ENCODE results near the gene CHD3. TPM values are rescaled to one million over a fixed set of nuclear protein-coding genes. Genes with fewer than 3 reads are reported as not detected.
"Not testable (repeated sequence)": the region's sequence is repeated elsewhere in the genome, so short reads cannot be mapped to it uniquely, and the experiment has no call there.

The CHD3 gene
- total RNA-seq, 1 experiment from 2014 or later, result 98.2 TPM

- peak; percentile 99 for DNase-seq (ENCODE audit: low read depth)
These were observed 43.3 kb downstream of the CHD3 start, which contains the start of the genes CNTROB and TRAPPC1 for GRCh38 chr17:7931709-7932482. CNTROB (plus strand) TSS chr17:7932206; CDS start chr17:7933080, 874 bp downstream. TRAPPC1 (minus strand) TSS chr17:7931946; CDS start chr17:7931829, 117 bp downstream.

DNA sequence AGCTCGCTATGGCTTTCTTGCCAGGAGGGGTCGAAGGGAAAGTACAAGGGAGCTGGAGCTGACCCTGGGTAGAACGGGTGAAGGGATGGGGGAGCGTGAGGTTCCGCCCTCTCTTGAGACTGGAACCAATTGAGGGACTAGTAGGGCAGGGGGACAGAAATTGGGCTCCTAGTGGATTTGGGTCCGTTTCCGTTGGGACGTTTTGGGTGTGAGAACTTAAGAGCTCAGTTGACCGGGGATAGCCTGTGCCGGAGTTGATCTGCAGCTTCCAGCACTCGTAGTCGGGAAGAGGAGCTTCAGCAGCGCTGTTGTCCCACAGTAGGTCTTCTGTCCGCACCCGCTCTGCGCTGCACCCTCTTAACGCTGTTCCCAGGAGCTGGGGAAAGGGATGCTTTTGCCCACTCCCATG lies 43.9 kb downstream of the CHD3 start:
- DNase-seq (ENCODE audit: low read depth), result peak; percentile 43

DNA sequence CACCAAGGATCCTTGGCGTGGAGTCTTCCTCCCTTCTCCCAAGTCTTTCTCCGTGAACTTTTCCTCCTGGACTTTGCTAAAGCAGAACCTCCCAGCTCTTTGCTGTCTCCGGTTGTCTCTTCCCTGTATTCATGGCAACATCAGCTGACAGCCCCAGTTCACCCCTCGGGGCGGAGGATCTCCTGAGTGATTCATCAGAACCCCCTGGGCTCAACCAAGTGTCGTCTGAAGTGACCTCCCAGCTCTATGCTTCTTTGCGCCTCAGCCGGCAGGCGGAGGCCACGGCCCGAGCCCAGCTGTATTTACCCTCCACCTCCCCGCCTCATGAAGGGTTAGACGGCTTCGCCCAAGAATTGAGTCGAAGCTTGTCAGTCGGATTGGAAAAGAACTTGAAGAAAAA lies 44.4 kb downstream of the CHD3 start:
- peak; percentile 78 for DNase-seq (ENCODE audit: low read depth)

DNA sequence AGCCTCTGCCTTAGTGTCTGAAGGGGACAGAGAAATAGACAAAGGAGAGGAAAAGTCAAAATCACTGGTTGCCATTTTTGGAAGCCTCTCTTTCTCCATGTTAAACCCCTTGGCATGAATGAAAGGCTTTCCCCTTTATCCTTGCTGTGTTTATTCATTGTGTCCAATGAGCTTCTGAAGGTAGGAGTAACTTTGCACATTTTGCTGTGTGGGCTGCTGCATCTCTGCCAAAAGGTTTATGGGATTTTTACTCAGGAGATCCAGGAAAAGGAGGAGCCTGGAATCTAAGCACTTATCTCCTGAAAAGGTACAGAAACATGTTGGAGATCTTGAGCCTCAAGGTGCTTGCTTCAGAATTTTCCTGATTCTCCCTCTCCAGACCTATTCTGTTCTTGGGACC lies 47.3 kb downstream of the CHD3 start:
- DNase-seq (ENCODE audit: low read depth), result no peak

- DNase-seq (ENCODE audit: low read depth), result no peak
These were observed 51.4 kb downstream of the CHD3 start for GRCh38 chr17:7940034-7940433.

DNA sequence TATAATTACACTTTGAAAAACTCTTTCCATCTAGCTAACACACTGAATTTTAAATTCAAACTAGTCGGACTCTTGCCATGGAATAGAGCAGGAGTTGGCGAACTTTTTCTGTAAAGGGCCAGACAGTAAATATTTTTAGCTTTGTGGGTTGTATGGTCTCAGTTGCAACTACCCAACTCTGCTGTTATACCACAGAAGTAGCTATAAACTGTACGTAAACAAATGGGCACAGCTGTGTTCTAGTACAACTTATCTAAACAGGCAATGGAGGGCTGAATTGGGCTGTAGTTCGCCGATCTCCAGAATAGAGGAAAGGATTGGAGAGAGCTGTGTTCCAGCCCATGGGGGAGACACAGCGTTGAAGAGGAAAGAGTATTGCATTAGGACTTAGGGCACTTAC lies 52.2 kb downstream of the CHD3 start:
- no peak for DNase-seq (ENCODE audit: low read depth)

DNA sequence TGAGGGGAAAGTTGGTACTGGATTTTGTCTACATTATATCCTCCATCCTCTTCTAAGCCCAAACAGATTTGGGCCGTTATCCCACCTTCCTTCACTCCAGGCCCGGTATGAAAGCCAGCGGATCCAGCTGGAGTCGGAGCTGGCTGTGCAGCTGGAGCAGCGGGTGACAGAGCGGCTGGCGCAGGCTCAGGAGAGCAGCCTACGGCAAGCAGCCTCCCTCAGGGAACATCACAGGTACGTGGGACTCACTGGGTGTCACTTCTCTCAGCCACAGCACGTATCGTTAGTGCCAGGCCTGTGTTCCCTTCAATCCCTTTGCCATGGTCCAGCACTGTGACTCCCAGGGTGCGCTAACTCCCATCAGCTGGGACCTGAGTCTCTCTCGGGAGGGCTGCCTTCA lies 54.7 kb downstream of the CHD3 start:
- no peak for DNase-seq (ENCODE audit: low read depth)

- DNase-seq (ENCODE audit: low read depth), result no peak
These were observed 55.7 kb downstream of the CHD3 start for GRCh38 chr17:7944326-7944725.

DNA sequence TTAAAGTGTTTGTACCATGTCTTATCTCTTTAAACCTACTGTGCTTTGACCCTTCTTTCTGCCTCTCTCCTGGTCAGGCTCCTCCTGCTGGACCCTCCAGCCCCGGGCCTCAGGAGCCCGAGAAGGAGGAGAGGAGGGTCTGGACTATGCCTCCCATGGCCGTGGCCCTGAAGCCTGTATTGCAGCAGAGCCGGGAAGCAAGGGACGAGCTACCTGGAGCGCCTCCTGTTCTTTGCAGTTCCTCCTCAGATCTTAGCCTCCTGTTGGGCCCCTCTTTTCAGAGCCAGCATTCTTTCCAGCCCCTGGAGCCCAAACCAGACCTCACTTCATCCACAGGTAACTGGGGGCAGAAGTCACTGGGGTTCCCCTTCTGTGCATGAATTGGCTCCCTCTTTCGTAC lies 57.1 kb downstream of the CHD3 start:
- DNase-seq (ENCODE audit: low read depth), result no peak

GRCh38 chr17:7946441-7946840 lies 57.9 kb downstream of the CHD3 start:
- DNase-seq (ENCODE audit: low read depth), result no peak

- no peak for DNase-seq (ENCODE audit: low read depth)
These were observed 59.1 kb downstream of the CHD3 start for GRCh38 chr17:7947651-7948050.

GRCh38 chr17:7950578-7950977 lies 62.0 kb downstream of the CHD3 start:
- no peak for DNase-seq (ENCODE audit: low read depth)

- DNase-seq (ENCODE audit: low read depth), result no peak
These were observed 62.7 kb downstream of the CHD3 start for GRCh38 chr17:7951143-7951792.

DNA sequence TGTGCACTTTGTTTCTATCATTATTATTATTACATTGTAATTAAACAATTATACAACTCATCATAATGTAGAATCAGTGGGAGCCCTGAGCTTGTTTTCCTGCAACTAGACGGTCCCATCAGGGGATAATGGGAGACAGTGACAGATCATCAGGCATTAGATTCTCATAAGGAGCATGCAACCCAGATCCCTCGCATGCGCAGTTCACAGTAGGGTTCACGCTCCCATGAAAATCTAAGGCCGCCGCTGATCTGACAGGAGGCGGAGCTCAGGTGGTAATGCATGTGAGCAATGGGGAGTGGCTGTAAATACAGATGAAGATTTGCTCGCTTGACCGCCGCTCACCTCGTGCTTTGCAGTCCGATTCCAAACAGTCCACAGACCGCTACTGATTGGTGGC lies 64.7 kb downstream of the CHD3 start:
- DNase-seq (ENCODE audit: low read depth), result not testable (repeated sequence)

DNA sequence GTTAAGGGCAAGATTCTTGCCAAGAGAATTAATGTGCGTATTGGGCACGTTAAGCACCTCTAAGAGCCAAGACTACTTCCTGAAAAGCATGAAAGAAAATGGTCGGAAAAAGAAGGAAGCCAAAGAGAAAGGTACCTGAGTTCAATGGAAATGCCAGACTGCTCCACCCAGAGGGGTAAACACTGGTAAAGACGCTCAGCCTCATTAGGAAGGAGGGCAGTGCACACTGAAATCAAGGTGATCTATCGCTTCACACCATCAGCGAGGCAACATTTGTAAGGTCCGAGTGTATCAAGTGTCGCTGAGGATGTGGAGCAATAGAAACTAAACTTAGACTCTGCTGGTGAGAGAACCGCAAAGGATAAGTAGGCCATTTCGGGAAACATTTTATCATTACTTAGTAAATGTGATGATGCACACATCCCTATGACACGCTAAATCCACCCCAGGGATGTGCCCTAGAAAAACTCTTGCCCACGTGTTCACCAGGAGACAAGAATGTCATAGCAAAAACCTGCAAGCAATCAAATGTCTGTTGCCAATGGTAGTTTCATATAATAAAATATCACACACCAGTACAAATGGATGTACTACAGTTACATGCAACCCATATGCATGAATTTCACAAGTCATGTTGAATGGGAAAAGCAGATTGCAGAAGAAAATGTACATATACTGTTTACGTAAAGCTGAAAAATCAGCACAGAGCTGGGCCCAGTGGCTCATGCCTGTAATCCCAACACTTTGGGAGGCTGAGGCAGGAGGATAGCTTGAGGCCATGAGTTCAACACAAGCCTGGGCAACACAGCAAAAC lies 67.0 kb downstream of the CHD3 start:
- no peak for DNase-seq (ENCODE audit: low read depth)

DNA sequence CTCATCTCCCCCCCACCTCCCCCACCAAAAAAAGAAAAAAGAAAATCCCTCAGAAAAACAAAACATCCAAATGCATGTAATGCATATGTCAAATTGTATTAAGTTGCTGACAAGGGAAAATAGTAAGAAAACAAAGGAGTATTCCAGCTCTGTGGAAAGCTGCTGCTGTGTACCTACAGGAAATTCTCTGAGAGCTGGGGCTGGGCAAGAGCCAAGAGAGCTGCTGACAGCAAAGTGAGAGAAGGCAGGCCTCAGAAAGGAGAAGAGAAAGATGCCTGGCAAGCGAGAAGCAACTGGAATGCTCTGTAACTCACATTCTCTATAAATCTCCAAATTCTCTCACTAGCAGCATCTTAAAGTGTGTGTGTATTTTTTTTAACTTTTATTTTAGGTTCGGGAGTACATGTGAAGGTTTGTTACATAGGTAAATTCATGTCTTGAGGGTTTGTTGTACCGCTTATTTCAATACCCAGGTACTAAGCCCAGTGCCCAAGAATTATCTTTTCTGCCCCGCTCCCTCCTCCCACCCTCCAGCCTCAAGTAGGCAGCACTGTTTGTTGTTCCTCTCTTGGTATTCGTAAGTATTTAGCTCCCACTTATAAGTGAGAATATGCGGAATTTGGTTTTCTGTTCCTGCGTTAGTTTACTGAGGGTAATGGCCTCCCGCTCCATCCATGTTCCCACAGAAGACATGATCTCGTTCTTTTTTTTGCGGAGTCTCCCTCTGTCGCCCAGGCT lies 67.8 kb downstream of the CHD3 start:
- DNase-seq (ENCODE audit: low read depth), result no peak

DNA sequence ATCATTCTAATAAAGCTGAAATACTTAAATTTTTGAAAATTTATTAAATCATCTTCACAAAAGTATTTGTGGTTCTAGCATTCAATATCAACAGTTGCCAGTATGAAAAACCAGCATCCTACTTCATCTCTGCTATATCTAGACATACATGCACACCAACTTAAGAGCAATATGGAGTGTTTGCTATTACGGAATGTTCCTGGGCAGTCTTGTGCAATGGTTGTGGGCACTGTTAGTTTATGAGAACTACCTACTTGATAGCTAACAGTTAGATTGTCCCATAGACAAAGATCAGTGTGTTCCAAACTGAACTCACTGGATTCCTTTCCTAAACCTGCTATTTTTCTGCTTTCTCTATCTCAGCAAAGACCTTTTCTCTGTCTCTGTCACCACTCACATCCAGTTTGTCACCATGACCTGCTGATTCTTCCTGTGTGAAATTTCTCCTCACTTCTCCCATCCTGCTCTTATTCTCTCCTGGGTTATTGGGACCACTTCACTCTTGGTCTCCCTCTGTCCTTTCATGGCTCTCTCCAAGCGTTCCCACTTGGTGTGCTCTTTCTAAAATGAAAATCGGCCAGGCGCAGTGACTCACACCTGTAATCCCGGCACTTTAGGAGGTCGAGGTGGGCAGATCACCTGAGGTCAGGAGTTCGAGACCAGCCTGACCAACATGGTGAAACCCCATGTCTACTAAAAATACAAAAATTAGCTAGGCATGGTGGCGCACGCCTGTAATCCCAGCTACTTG lies 71.1 kb downstream of the CHD3 start:
- DNase-seq (ENCODE audit: low read depth), result peak; percentile 49

- DNase-seq (ENCODE audit: low read depth), result no peak
These were observed 72.8 kb downstream of the CHD3 start for GRCh38 chr17:7961421-7961820.
